Panc1 (cell line): ENCODE results near the gene MARCHF9. TPM values are rescaled to one million over a fixed set of nuclear protein-coding genes. Genes with fewer than 3 reads are reported as not detected.

Source experiments
- ATAC-seq: fragments of 200-7000 bp; cut with Tn5 transposase; 2 replicates; pipeline ENCODE4 v1.9.1; 2020; ENCODE audit warnings: mild to moderate bottlenecking, moderate library complexity
- BruUV-seq: library from RNA; stranded (reverse); fragments of 400-500 nt; replicated peaks from 2 replicates; lab custom pipeline; 2021; lab: Mats Ljungman, UMichigan
- CTCF ChIA-PET: fragments of 300-600 bp; sonication (Branson Sonifier 250); formaldehyde crosslinking; loops from one replicate; lab custom pipeline; 2022; ENCODE audit warnings: antibody characterized with exemption; lab: Charles Lee
- POLR2A ChIA-PET: fragments of 300-600 bp; sonication (Branson Sonifier 250); formaldehyde crosslinking; loops from one replicate; lab custom pipeline; 2022; ENCODE audit warnings: antibody characterized with exemption; lab: Charles Lee
- DNase-seq: peaks from one replicate; pipeline ENCODE4 v3.0.0-alpha.2; 2010; ENCODE audit warnings: low read depth, low spot score
- H3K27ac ChIP-seq: 2 replicates; pipeline ENCODE4 v1.5.1; 2011; ENCODE audit warnings: mild to moderate bottlenecking, low read length, inconsistent platforms
- H3K27me3 ChIP-seq: fragments of 200-500 bp; sonication (Bioruptor generic); 2 replicates; pipeline ENCODE4 v1.6.0; 2014; ENCODE audit warnings: low read length, inconsistent platforms; ENCODE audit not compliant: control insufficient read depth, insufficient read depth
- H3K36me3 ChIP-seq: fragments of 200-500 bp; sonication (Bioruptor generic); 2 replicates; pipeline ENCODE4 v1.5.1; 2014; ENCODE audit warnings: inconsistent platforms, mild to moderate bottlenecking, low read length, moderate library complexity; ENCODE audit not compliant: control insufficient read depth, insufficient read depth
- H3K4me1 ChIP-seq: 2 replicates; pipeline ENCODE4 v1.5.1; 2011; ENCODE audit warnings: inconsistent platforms, mild to moderate bottlenecking, low read length, moderate library complexity; ENCODE audit not compliant: control insufficient read depth, insufficient read depth
- H3K4me3 ChIP-seq, 2 experiments: 2 replicates each; pipeline ENCODE4 v1.5.1; 2011 to 2012; ENCODE audit warnings: low read depth in 2 of 2, low read length in 2 of 2, mild to moderate bottlenecking in 2 of 2, inconsistent platforms in 1 of 2, moderate library complexity in 1 of 2
- H3K9me3 ChIP-seq: fragments of 200-500 bp; sonication (Bioruptor generic); 2 replicates; pipeline ENCODE4 v1.5.1; 2014; ENCODE audit warnings: low read depth, mild to moderate bottlenecking, inconsistent platforms, low read length, moderate library complexity; ENCODE audit not compliant: control insufficient read depth, insufficient read depth
- CTCF ChIP-seq: fragments of 450-650 bp; IDR thresholded peaks from 2 replicates; pipeline ENCODE4 v1.5.1; 2017; ENCODE audit warnings: mild to moderate bottlenecking
- POLR2AphosphoS5 ChIP-seq: IDR thresholded peaks from 2 replicates; pipeline ENCODE4 v1.6.1; 2012; ENCODE audit warnings: mild to moderate bottlenecking, low read depth, low read length, moderate library complexity
- REST ChIP-seq, 2 experiments: IDR thresholded peaks; 2 replicates each; pipeline ENCODE4 v1.6.1; 2011 to 2012; ENCODE audit warnings: low read depth in 2 of 2, control low read depth in 1 of 2, low read length in 1 of 2, mild to moderate bottlenecking in 1 of 2, moderate library complexity in 1 of 2; ENCODE audit not compliant: insufficient read depth in 1 of 2
- SIN3A ChIP-seq: IDR thresholded peaks from 2 replicates; pipeline ENCODE4 v1.6.1; 2012; ENCODE audit warnings: low read depth, mild to moderate bottlenecking, low read length, moderate library complexity, borderline replicate concordance; ENCODE audit not compliant: insufficient read depth
- TCF7L2 ChIP-seq: IDR thresholded peaks from 2 replicates; pipeline ENCODE4 v1.6.1; 2011; ENCODE audit warnings: mild to moderate bottlenecking, low read depth, low read length, inconsistent platforms
- in situ Hi-C: cut with HindIII; loops from 2 replicates; pipeline ENCODE4 v1.10.0; 2016; ENCODE audit warnings: low sequenced_read_pairs, low pct_unique_long_range_greater_than_20kb
- intact Hi-C: fragments of 100-400 bp; cut with micrococcal nuclease; formaldehyde crosslinking; loops from one replicate; pipeline ENCODE4 v1.10.0; 2022; ENCODE audit not compliant: unreplicated experiment
- total RNA-seq: library from RNA; stranded (reverse); gene quantifications from one replicate; pipeline ENCODE4 v1.2.1, GENCODE V29; 2021; ENCODE audit not compliant: unreplicated experiment

MARCHF9 gene
- total RNA-seq, 1 experiment from 2014 or later, result 2.3 TPM

- Histone ChIP-seq H3K27me3 (no peaks in the 10 kb centered on the region), H3K36me3 (no peaks in the 10 kb centered on the region), H3K4me3 (no peak overlapping the region), H3K27ac (no peak overlapping the region), H3K4me1 (no peaks in the 10 kb centered on the region), H3K9me3 (no peaks in the 10 kb centered on the region)
- intact Hi-C loops, result no loop called here
- no TSS peak for BruUV-seq
- CTCF ChIA-PET, result no interaction called here
- in situ Hi-C loops, result no loop called here
- DNase-seq, result no peak
- no peak for TF ChIP-seq CTCF
- no peak for TF ChIP-seq POLR2AphosphoS5
- TF ChIP-seq SIN3A, result no peak
- TF ChIP-seq REST (IDR thresholded peaks at IDR 0.05; ENCODE audit: insufficient read depth in 1 of 2, low read depth in 2 of 2, low read length in 1 of 2), result no peak
- TF ChIP-seq TCF7L2, result no peak
- no peak for ATAC-seq
- POLR2A ChIA-PET, result interaction anchor here (0.6 to 1.2 kb wide), 2 partner anchors 10 to 11 kb away, joined by 3 read pairs; no protein-coding TSS in a partner anchor
Measured at GRCh38 chr12:57807285-57807684, 52.4 kb downstream of the MARCHF9 start.

- H3K9me3 ChIP-seq, result no peaks in the 10 kb centered on the region
- H3K4me1 ChIP-seq, result no peaks in the 10 kb centered on the region
- no TSS peak for BruUV-seq
- H3K27ac ChIP-seq, result no peak overlapping the region
- TF ChIP-seq POLR2AphosphoS5, result no peak
- no peak for TF ChIP-seq TCF7L2
- no peak for TF ChIP-seq REST (IDR thresholded peaks at IDR 0.05; ENCODE audit: insufficient read depth in 1 of 2, low read depth in 2 of 2, low read length in 1 of 2)
- TF ChIP-seq SIN3A, result no peak
- ChIA-PET POLR2A (no interaction called here), CTCF (no interaction called here)
- intact Hi-C loops, result no loop called here
- in situ Hi-C loops, result no loop called here
- ATAC-seq, result no peak
- H3K36me3 ChIP-seq, result no peaks in the 10 kb centered on the region
- no peaks in the 10 kb centered on the region for H3K27me3 ChIP-seq
- no peak overlapping the region for H3K4me3 ChIP-seq
- no peak for DNase-seq
Measured at GRCh38 chr12:57808351-57808750, 53.4 kb downstream of the MARCHF9 start.
